Upper lobe of left lung (tissue), 4 donors: ENCODE data around the gene DIAPH3.

Experiments used
- POLR2A ChIP-seq, 4 donors: fragments of 450-650 bp; IDR thresholded peaks; one replicate each; pipeline ENCODE4 v1.5.1; 2016 to 2017; ENCODE audit warnings: antibody characterized with exemption in 4 of 4, mild to moderate bottlenecking in 2 of 4
- POLR2AphosphoS5 ChIP-seq, 2 donors: sonication (generic); formaldehyde crosslinking; IDR thresholded peaks; one replicate each; pipeline ENCODE4 v1.5.1; 2017; ENCODE audit warnings: antibody characterized with exemption in 2 of 2
- TF ChIP-seq, protein P1 (sequence below), 6 experiments: fragments of 450-650 bp in 4 of 6; fragments of 200-600 bp in 2 of 6; sonication (generic) in 2 of 6; IDR thresholded peaks; one replicate each; pipeline ENCODE4 v1.5.1; 2016 to 2019; ENCODE audit warnings: antibody characterized with exemption in 6 of 6

DNA sequence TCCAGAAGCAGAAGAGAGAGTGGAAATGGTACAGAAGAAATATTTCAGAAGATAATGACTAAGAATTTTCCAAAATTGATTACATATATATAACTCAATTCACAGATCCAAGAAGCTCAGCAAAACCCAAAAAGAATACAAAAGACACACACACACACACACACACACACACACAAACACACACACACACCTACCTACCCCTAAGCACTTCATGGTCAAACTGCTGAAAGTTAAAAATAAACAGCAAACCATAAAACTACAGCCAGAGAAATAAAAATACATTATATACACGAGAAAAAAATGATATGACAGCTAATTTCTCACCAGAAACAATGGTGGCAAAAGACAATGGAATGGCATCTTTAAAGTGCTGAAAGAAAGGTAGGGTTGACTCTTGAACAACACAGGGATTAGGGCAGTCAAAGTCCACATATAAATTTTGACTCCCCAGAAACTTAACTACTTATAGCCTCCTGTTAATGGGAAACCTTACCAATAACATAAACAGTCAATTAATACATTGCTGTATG lies 49.2 kb downstream of the DIAPH3 start:
- TF ChIP-seq POLR2A (IDR thresholded peaks at IDR 0.05) (no peak), POLR2AphosphoS5 (IDR thresholded peaks at IDR 0.05) (no peak)
- TF ChIP-seq, protein P1, sequence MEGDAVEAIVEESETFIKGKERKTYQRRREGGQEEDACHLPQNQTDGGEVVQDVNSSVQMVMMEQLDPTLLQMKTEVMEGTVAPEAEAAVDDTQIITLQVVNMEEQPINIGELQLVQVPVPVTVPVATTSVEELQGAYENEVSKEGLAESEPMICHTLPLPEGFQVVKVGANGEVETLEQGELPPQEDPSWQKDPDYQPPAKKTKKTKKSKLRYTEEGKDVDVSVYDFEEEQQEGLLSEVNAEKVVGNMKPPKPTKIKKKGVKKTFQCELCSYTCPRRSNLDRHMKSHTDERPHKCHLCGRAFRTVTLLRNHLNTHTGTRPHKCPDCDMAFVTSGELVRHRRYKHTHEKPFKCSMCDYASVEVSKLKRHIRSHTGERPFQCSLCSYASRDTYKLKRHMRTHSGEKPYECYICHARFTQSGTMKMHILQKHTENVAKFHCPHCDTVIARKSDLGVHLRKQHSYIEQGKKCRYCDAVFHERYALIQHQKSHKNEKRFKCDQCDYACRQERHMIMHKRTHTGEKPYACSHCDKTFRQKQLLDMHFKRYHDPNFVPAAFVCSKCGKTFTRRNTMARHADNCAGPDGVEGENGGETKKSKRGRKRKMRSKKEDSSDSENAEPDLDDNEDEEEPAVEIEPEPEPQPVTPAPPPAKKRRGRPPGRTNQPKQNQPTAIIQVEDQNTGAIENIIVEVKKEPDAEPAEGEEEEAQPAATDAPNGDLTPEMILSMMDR (IDR thresholded peaks at IDR 0.05): no peak
